Dermis blood vessel endothelial cell (primary cell): ENCODE results near the gene ZP1. TPM values are rescaled to one million over a fixed set of nuclear protein-coding genes. Genes with fewer than 3 reads are reported as not detected.
"Not testable (repeated sequence)": the region's sequence is repeated elsewhere in the genome, so short reads cannot be mapped to it uniquely, and the experiment has no call there.

ENCODE experiments used
- DNase-seq: peaks from one replicate; pipeline ENCODE4 v3.0.0; 2010
- total RNA-seq: library from RNA; depleted of rRNA; stranded (reverse); fragments of >200 nt; gene quantifications from 2 replicates; pipeline ENCODE4 v1.2.3, GENCODE V29; 2014

ZP1 gene, protein sequence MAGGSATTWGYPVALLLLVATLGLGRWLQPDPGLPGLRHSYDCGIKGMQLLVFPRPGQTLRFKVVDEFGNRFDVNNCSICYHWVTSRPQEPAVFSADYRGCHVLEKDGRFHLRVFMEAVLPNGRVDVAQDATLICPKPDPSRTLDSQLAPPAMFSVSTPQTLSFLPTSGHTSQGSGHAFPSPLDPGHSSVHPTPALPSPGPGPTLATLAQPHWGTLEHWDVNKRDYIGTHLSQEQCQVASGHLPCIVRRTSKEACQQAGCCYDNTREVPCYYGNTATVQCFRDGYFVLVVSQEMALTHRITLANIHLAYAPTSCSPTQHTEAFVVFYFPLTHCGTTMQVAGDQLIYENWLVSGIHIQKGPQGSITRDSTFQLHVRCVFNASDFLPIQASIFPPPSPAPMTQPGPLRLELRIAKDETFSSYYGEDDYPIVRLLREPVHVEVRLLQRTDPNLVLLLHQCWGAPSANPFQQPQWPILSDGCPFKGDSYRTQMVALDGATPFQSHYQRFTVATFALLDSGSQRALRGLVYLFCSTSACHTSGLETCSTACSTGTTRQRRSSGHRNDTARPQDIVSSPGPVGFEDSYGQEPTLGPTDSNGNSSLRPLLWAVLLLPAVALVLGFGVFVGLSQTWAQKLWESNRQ
- not detected in 2 replicates for total RNA-seq

DNA sequence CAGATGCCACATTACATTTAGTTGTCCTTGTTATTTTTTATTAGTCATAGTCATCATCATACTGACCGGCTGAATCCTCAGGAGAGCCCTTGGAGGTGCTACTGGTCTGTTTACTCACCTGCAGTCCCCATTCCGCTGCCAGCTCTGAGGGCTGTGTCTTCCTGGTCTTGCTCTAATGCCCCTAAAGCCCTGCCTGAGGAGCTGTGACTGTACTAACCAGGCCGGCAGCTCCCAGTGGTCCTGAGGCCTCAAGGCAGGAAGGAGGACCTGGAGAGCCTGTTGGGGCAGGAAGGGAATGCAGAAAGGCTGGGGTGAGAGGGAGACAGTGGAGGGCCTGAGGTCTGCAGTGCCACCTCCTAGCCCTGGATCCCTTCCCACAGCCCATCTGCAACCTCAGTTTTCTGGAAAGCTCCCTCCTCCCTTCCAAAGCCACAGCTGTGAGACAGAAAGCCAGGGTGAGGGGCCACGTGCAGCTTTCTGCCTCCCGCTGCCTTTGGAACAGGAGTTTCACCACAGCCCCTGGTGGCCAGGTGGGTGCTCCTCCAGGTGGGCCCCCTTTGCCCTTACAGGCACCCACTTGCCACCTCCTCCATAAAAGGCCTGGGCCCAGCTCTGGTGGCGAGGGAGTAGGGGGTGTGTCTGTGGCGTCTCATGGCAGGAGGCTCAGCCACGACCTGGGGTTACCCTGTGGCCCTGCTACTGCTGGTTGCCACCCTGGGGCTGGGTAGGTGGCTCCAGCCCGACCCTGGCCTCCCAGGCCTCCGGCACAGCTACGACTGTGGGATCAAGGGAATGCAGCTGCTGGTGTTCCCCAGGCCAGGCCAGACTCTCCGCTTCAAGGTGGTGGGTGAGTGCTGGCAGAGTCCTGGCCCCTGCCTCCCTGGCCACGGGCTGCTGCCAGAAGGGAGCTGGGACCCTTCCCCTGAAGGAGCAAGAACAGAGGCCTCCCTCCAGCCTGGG, at the start of gene ZP1:
TSS of gene ZP1 (plus strand) at position 632 of the 960 bp plus-strand sequence. CDS start at position 652, 20 bp downstream.
- DNase-seq = no peak

DNA sequence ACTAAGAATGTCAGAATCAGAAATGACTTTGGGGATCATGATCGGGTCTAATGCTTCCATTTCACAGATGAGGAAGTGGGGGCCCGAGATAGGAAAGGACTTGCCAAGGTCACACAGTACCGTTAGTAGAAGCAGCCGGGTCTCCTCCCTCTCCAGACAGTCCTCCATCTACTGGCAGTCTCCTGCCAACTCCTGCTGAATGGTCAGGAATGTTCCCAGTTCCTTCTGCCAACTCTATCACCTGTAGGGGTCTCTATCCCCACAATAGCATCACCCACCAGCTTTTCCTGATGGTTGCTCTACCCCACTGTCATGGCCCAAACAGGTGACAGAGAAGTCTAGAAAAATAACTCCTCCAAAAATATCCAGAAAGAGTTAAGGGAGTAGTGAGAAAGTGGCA, 49.3 kb upstream of the ZP1 start:
- no peak for DNase-seq

DNA sequence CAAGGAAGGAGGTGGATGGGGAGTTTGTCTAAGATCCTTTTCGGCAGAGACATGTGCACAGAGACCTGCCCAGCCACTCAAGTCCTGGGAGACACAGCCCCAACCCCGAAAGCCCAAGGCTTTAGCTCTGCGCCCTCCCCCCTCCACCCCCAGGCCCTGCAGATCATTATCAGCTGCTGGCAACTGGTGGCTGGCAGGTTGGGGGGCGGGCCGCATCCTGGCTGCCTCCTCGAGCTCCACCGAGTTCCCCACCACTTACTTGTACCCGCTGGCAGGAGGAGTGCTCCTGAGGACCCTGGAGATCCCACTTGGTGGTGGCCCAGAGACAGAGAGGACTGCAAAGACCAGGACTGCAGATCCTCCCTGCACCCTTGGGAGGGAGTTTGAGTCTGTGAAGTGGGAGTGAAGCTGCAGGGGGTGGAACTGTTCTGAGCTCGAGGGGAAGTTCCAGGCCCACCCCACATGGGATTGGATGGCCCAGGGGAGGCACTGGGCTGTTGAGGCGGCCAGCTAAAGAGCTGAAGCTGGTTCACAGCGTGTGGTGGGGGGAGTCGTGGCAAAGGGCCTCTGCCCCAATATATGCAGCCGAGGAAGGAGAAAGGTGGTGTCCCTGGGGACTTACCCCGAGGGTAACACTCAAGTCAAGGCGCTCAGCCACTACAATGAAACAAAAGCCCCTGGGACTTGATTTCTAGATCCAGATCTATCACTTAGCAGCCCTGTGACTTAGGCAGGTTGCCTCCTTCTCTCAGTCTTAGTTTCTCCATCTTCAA, 45.3 kb upstream of the ZP1 start:
- DNase-seq = no peak

- DNase-seq = not testable (repeated sequence)
Measured at GRCh38 chr11:60823745-60824306, 43.5 kb upstream of the ZP1 start.

- DNase-seq = no peak
Measured at GRCh38 chr11:60825118-60825517, 42.2 kb upstream of the ZP1 start.

GRCh38 chr11:60825790-60826189, 41.6 kb upstream of the ZP1 start:
- no peak for DNase-seq

GRCh38 chr11:60830478-60831142, 36.7 kb upstream of the ZP1 start:
- DNase-seq = no peak

DNA sequence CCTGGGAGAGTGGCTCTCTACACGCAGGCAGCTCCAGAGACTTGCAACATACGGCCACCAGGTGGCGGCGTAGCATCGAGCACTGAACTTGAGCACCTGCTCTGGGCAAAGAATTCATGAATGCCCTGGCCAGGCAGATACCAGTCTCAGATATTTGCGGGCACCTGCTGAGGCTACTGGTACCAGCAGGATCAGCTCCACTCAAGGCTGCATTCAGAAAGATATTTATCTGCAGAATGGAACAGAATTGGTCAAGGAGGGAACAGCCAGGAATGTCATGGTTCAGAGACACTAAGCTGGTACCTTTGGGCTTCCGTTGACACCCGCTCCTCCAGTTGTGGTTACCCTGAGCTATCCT, 36.2 kb upstream of the ZP1 start:
- peak; percentile 92 for DNase-seq

GRCh38 chr11:60831501-60832079, 35.8 kb upstream of the ZP1 start:
- peak; percentile 42 for DNase-seq

- no peak for DNase-seq
Measured at GRCh38 chr11:60834742-60835533, 32.4 kb upstream of the ZP1 start.

- peak; percentile 61 for DNase-seq
Measured at GRCh38 chr11:60835534-60835846, 31.9 kb upstream of the ZP1 start.

DNA sequence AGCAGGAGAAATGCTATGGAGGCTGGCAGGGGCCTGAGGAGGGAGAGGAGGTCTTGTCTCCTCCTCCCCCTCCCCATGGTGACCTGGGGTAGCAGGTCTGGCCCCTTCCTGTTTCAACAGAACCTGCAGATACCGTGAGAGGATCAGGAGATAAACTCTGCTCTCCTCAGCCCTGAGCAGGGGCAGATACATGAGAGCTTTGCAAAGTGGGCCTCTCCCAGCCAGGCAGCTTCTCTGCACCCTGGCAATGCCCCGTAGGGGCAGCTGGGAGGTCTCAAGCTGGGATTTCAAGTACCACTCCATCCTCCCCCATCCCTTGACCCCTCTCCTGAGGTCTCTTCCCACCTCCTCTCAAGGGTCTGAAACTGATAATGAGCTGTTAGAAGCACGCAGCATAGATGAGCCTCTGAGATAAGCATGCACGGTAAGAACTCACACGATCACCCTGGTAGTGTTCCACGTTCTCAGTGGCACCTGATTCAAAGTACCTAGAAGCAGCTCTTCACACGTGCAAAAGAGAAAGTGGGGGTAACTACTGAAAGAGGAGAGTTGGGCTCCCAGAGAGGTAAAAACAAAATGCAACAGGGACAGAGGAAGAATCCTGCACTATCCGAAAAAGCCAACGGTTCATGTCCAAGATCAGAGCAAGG, 30.4 kb upstream of the ZP1 start:
- no peak for DNase-seq

GRCh38 chr11:60838132-60838531, 29.2 kb upstream of the ZP1 start:
- DNase-seq = no peak

- peak; percentile 69 for DNase-seq
Measured at GRCh38 chr11:60840470-60841430, 26.6 kb upstream of the ZP1 start.

DNA sequence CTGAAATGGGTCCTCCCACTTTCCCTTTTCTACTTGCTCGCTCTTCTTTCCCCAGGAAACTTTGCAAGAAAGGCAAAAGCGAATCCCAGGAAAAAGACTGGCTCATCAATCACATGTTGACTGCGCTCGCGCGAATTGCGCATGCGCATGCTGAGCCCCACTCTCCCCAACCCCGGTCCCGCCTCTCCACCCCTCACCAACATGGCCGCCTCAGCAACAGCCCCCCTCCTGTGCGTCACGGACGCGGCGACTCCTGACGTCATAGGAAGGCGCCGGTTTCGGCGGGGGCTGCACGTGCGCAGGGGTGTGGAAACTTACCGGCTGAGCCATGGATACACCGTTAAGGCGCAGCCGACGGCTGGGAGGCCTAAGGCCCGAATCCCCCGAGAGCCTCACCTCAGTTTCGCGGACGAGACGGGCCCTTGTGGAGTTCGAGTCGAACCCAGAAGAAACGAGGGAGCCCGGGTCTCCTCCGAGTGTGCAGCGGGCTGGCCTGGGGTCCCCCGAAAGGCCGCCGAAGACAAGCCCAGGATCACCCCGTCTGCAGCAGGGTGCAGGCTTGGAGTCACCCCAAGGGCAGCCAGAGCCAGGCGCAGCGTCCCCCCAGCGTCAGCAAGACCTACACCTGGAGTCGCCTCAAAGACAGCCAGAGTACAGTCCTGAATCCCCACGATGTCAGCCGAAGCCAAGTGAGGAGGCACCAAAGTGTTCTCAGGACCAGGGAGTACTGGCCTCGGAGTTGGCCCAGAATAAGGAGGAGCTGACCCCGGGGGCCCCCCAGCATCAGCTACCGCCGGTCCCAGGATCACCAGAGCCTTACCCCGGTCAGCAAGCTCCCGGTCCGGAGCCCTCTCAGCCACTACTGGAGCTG, 25.3 kb upstream of the ZP1 start, which contains the start of gene CCDC86:
TSS of gene CCDC86 (plus strand) at position 317 of the 871 bp plus-strand sequence. CDS start at position 329, 12 bp downstream.
- peak; percentile 98 for DNase-seq

GRCh38 chr11:60842668-60843600, 24.4 kb upstream of the ZP1 start:
- peak; percentile 52 for DNase-seq
